Stomach (tissue), 9 donors: ENCODE data around the gene SLC4A2. TPM values are rescaled to one million over a fixed set of nuclear protein-coding genes. Genes with fewer than 3 reads are reported as not detected.

Experiments
- DNase-seq, 2 donors: peaks; one replicate each; pipeline versions ENCODE4 v3.0.0 to v3.0.0-alpha.2; 2013 to 2019
- H3K27ac ChIP-seq, 5 donors: fragments of 200-600 bp in 4 of 5; sonication (generic) in 4 of 5; one replicate each; pipeline ENCODE4 v1.5.1; 2013 to 2019; ENCODE audit warnings: mild to moderate bottlenecking in 1 of 5, moderate library complexity in 1 of 5
- H3K27me3 ChIP-seq, 3 donors: fragments of 200-600 bp; sonication (generic); one replicate each; pipeline ENCODE4 v1.5.1; 2017 to 2019; ENCODE audit warnings: mixed run types in 1 of 3
- H3K36me3 ChIP-seq, 4 donors: fragments of 200-600 bp; sonication (generic); 1 replicate in 3 of 4; 2 replicates in 1 of 4; pipeline ENCODE4 v1.5.1; 2016 to 2019
- H3K4me1 ChIP-seq, 4 donors: fragments of 200-600 bp; sonication (generic); one replicate each; pipeline ENCODE4 v1.5.1; 2016 to 2019
- H3K4me3 ChIP-seq, 4 donors: fragments of 200-600 bp; sonication (generic) in 3 of 4; one replicate each; pipeline ENCODE4 v1.5.1; 2016 to 2019; ENCODE audit warnings: mild to moderate bottlenecking in 1 of 4
- H3K9me3 ChIP-seq, 4 donors: fragments of 200-600 bp; sonication (generic); one replicate each; pipeline ENCODE4 v1.5.1; 2016 to 2019
- EP300 ChIP-seq: sonication (generic); formaldehyde crosslinking; IDR thresholded peaks from one replicate; pipeline ENCODE4 v1.6.1; 2017; ENCODE audit warnings: antibody characterized with exemption
- POLR2A ChIP-seq, 4 donors: fragments of 450-650 bp; IDR thresholded peaks; one replicate each; pipeline ENCODE4 v1.6.1; 2016; ENCODE audit warnings: antibody characterized with exemption in 4 of 4, control low read depth in 2 of 4, mild to moderate bottlenecking in 1 of 4, moderate library complexity in 1 of 4
- POLR2AphosphoS5 ChIP-seq, 3 donors: sonication (generic); formaldehyde crosslinking; IDR thresholded peaks; one replicate each; pipeline ENCODE4 v1.6.1; 2016; ENCODE audit warnings: antibody characterized with exemption in 3 of 3
- WGBS, 5 donors: extraction: QIAGEN DNeasy Blood & Tissue Kit in 3 of 5; methylation state at CpG; one replicate each; pipeline versions ENCODE4 v1.1.5 to v1.1.7; 2013 to 2018; 5-methylcytosine and 5-hydroxymethylcytosine counted together
- intact Hi-C: fragments of 100-400 bp; cut with DNase I; formaldehyde crosslinking; loops from one replicate; pipeline ENCODE4 v1.15.1; 2023; ENCODE audit warnings: low total_unique reads
- polyA plus RNA-seq, 3 donors: library from polyadenylated mRNA; stranded (reverse); fragments of 200-250 nt; gene quantifications; one replicate each; pipeline ENCODE4 v1.2.3, GENCODE V29; 2013
- total RNA-seq, 5 donors: library from RNA; depleted of rRNA; stranded (reverse); fragments of >200 nt; gene quantifications; one replicate each; pipeline versions ENCODE4 v1.1.0 to v1.2.3, GENCODE V29; 2014 to 2016
- TF ChIP-seq, protein P1 (sequence below), 7 experiments: fragments of 450-650 bp in 4 of 7; fragments of 200-600 bp in 3 of 7; sonication (generic) in 3 of 7; IDR thresholded peaks; one replicate each; pipeline ENCODE4 v1.5.1; 2016 to 2019; ENCODE audit warnings: antibody characterized with exemption in 7 of 7, control low read depth in 2 of 7, mild to moderate bottlenecking in 1 of 7
- donor health status: healthy with polysubstance abuse.
- donor health status: Bipolar disorder and iron deficiency.
- donor health status: healthy.

SLC4A2 gene
- total and polyA plus RNA-seq, 8 donors = 65.9 to 296 (median 126) TPM

DNA sequence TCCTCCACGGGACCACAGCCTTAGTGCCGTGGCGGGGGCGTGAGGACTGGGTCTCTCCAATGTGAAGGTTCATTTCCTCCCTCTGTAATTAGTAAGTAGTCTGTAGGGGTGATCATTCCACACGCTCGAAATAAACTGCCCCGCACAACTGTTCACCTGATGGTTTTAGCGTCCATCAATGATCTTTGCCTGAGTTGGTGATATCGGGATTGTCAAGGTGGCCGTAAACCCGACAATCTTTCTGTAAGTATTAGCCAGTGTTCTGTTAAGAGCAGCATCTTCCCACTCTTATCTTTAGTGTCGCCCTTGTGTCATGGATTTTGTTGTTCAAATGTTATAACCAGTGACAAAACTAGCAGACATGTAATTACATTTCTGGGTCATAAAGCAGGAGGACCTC, 44.6 kb downstream of the SLC4A2 start:
- Histone ChIP-seq H3K4me3 (no peak overlapping the region), H3K36me3 (peaks cover 0 to 19% (median 12%) of the 10 kb centered on the region in 4 donors), H3K9me3 (no peaks in the 10 kb centered on the region), H3K4me1 (peaks cover 0 to 44% (median 22%) of the 10 kb centered on the region in 4 donors), H3K27ac (no peak overlapping the region), H3K27me3 (no peaks in the 10 kb centered on the region)
- intact Hi-C loops = no loop called here
- TF ChIP-seq EP300 (no peak), POLR2AphosphoS5 (IDR thresholded peaks at IDR 0.05) (no peak), POLR2A (IDR thresholded peaks at IDR 0.05) (no peak)
- TF ChIP-seq, protein P1, sequence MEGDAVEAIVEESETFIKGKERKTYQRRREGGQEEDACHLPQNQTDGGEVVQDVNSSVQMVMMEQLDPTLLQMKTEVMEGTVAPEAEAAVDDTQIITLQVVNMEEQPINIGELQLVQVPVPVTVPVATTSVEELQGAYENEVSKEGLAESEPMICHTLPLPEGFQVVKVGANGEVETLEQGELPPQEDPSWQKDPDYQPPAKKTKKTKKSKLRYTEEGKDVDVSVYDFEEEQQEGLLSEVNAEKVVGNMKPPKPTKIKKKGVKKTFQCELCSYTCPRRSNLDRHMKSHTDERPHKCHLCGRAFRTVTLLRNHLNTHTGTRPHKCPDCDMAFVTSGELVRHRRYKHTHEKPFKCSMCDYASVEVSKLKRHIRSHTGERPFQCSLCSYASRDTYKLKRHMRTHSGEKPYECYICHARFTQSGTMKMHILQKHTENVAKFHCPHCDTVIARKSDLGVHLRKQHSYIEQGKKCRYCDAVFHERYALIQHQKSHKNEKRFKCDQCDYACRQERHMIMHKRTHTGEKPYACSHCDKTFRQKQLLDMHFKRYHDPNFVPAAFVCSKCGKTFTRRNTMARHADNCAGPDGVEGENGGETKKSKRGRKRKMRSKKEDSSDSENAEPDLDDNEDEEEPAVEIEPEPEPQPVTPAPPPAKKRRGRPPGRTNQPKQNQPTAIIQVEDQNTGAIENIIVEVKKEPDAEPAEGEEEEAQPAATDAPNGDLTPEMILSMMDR (IDR thresholded peaks at IDR 0.05) = no peak
- DNase-seq = no peak
- WGBS, 5 donors = 85 to 89% (median 87%) methylated on average over 11 to 12 of the region's 12 CpGs

DNA sequence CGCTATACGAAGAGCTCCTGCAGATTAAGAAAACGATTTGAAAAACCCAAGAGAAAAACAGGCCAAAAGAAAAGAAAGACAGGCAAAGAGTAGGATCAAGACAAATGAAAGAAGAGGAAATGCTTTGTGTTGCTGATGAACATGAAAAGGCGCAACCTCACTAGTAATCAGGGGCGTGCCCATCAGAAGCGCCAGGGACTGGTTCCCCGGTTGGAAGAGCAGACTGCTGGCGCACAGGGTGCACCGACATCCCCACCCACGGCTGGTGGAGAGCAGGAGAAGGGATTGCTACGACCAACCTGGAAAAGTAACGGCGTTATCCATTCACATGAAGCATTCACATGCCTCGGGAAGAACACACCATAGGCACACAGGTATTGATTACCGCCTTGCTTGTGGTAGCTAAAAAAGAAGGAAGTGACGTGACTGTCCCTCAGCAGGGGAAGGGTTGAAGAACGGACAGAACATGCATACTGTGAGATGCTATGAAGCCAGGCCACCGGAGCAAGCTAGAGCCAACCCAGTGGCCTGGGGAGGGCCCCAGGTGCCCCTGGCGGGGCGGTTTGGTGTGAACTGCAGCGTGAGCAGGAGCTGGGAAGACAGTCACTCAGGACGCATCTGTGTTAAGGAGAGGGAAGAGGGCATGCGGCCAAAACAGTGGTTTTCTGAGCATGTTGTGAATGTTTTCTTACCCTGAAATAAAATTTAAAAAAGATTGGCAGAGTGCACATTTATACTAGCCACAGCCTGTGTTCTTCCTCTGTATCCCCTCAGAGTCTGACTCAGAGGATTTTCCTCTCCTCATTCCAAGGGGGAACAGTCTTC, 45.2 kb downstream of the SLC4A2 start:
- Histone ChIP-seq H3K27me3 (no peaks in the 10 kb centered on the region), H3K36me3 (peaks cover 0 to 19% (median 12%) of the 10 kb centered on the region in 4 donors), H3K9me3 (no peaks in the 10 kb centered on the region), H3K4me1 (peaks cover 0 to 42% (median 23%) of the 10 kb centered on the region in 4 donors), H3K27ac (peak overlapping the region in 1 of 5 donors; percentile 14), H3K4me3 (no peak overlapping the region)
- no peak for TF ChIP-seq POLR2A (IDR thresholded peaks at IDR 0.05)
- TF ChIP-seq EP300 = no peak
- TF ChIP-seq, protein P1 (IDR thresholded peaks at IDR 0.05) = no peak
- TF ChIP-seq POLR2AphosphoS5 (IDR thresholded peaks at IDR 0.05) = no peak
- no peak for DNase-seq
- WGBS, 5 donors = 72 to 80% (median 75%) methylated on average over 22 to 23 of the region's 23 CpGs
- intact Hi-C loops = no loop called here

- WGBS, 5 donors = 81 to 92% (median 88%) methylated on average over 10 of the region's 10 CpGs
- no peak overlapping the region for H3K27ac ChIP-seq
Measured at GRCh38 chr7:151107882-151108281, 48.5 kb downstream of the SLC4A2 start.

More at GRCh38 chr7:151107882-151108281, 48.5 kb downstream of the SLC4A2 start:
- intact Hi-C loops = no loop called here
- no peaks in the 10 kb centered on the region for H3K27me3 ChIP-seq
- H3K4me1 ChIP-seq = peaks cover 5 to 53% (median 37%) of the 10 kb centered on the region in 4 donors
- H3K36me3 ChIP-seq = peaks cover 0 to 19% (median 12%) of the 10 kb centered on the region in 4 donors
- DNase-seq = peak in 1 of 2 donors; percentile 5
- TF ChIP-seq EP300 (no peak), POLR2A (IDR thresholded peaks at IDR 0.05) (no peak), POLR2AphosphoS5 (IDR thresholded peaks at IDR 0.05) (no peak)
- TF ChIP-seq, protein P1 (IDR thresholded peaks at IDR 0.05) = no peak
- H3K9me3 ChIP-seq = no peaks in the 10 kb centered on the region
- H3K4me3 ChIP-seq = no peak overlapping the region
